RKO (cell line): ENCODE data around the gene KIAA1549.

Source experiments
- DNase-seq: peaks from one replicate; pipeline ENCODE4 v3.0.0-alpha.2; 2016; ENCODE audit warnings: low spot score

Gene KIAA1549

DNA sequence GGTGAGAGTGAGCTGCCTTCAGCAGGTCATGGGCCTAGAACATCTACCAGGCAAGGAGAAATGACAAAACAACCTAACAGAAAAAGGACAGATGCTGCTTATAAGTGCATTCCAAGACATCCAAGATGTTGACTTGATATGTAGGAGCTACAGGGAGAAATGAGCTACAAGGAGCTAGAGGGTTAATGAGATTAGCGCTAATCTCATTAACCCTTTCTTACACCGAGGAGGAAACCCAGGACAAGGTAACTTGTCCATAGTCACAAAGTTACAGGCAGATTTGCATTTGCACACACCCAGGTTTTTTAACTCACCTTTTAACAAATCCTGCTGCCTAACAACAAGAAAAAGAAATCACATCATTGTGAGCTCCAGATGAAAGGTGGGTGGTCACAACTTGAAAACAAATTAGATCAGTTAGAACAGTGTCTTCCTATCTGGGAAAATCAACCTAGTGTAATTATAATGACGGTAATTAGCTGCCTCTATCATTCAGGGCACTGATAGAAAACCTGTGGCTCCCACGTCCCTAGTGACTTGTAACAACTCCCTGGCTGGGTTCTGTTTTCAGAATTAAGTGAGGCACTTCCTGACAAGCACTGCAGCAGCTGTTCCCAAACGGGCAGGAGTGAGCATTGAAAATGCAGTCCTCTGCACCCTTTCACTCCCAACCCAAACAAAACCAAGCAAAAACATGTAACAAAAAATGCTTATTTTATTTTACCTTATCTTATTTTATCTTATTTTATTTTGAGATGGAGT lies 5.7 kb downstream of the KIAA1549 start:
- DNase-seq = no peak

GRCh38 chr7:138974675-138975292 lies 6.4 kb downstream of the KIAA1549 start:
- no peak for DNase-seq

DNA sequence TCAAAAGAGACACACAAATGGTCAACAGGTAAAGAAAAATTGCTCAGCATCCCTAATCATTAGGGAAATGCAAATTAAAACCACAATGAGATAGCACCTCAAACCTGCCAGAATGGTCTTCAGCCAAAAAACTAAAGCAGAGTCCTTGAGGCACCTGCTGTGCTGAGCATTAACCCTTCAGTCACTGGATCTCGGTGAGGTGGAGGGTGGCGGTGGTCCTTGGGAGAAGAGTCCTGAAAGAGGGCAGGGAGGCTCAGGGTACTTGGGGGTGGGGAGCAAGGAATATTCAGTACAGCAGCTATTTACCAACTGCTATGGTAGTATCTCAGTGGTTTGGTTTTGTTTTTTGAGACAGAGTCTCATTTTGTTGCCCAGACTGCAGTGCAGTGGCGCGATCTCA lies 7.1 kb downstream of the KIAA1549 start:
- DNase-seq = no peak

DNA sequence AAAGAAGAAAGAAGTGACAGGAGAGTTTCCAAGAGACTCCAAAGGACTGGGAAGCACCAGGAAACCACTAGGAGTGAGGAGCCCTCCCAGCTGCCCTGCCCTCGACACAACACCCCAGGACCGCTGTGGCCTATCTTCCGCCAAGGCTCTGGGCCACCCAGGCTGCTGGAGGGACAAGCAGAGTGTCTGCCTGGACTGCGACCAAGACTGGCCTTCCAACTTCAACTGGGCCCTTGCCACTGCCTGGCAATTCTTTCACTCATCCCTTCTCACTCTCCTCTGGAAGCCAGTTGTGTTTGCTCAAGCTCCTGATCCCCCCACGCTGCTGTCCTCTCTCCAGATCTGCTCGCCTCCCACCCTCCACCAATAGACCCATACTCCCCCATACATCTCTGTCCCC lies 10.2 kb downstream of the KIAA1549 start:
- DNase-seq = no peak

DNA sequence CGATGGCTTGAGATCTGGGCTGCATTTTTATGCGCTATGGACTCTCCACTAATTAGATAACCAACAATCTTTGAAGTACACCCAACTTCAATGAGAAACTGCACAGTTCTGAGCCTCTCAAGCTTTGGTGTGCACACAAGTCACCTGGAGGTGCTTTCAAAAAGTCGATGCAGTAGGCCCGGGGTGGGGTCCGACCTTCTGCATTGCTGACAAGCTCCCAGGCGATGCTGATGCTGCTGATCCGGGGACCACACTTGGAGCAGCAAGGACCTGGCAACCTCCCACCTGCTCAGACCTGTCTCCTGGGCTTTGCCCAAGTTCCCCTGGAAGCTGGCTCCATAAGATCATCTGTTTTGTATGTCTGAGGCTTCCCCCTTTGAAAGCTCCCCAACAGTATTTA lies 10.7 kb downstream of the KIAA1549 start:
- DNase-seq = no peak

DNA sequence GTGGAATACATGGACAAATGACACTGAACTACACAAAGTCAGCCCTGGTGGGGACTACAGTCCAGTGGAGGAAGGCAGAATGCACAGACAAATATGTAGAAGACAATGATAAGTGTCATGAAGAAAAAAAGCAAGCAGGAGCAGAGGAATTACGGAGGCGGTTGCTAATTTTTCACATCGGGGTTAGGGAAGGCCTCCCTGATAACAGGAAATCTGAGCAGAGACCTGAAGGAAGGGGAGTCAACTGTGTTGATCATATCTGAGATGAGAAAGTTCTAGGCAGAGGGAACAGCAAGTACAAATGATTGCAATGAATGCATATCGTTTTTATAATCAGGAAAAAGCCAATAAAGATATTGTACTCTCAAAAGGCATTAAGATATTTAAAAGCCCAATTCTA lies 14.0 kb downstream of the KIAA1549 start:
- DNase-seq = no peak

GRCh38 chr7:138964624-138965436 lies 16.4 kb downstream of the KIAA1549 start:
- DNase-seq = no peak

DNA sequence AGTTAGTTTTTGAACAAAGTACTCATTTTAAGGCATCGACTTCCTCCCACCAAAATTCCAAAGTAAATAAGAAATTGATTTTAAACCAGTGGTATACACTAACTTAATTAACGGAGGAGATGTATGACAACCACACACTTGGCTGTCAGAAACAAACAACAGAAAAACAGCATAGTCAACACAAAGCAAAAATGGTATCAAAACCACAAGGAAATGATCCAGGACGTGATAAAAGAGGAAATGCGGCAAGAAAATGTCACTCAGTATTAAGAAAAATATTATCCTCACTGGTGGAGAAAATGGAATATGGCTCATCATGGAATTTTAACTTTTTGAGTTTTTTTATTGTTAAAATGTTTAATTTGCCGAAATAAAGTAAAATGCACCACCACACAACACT lies 17.5 kb downstream of the KIAA1549 start:
- DNase-seq = no peak

- DNase-seq = no peak
Measured at GRCh38 chr7:138962561-138963270, 18.5 kb downstream of the KIAA1549 start.

DNA sequence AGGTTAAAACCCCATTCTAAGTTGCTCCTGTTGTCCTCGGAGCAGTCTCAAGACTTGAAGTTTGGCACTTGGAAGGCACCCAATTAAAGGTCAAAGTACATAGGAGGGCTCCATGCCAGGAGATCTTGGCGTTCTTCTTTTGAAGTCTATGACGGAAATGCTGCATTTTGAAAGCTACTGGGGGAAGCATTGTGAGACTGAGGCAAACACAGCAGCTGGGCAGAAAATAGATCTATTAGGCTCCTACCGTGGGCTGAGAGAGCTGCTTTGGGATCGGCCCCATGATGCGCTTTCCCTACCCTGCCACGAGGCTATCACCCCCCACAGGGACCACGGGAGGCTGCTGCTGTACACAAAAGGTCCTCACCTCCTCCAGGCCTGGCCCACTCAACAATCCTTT lies 20.0 kb downstream of the KIAA1549 start:
- no peak for DNase-seq

DNA sequence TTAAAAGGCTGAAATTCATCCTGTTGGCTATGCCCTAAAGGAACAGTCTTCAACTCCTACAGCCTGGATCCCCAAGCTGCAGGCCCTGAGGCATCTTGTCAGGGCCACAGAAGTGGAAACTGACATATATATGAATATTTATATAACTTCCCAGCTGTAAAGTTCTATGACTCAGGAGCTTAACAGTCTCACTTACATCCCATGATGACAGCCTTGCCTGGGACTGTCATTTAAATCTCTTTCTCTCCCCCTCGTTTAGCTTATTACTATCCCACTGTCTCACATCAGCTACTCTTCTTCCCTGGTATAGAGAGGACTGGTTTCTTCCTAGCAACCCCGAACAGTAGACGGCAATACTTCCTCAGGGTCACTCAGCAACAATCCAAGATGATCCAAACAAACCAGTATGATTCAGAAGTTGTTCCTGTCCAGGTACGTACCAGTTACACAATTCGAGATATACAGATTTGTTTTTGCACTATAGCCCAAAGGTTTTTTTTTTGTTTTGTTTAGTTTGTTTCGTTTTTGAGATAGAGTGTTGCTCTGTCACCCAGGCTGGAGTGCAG lies 22.7 kb downstream of the KIAA1549 start:
- DNase-seq = no peak

DNA sequence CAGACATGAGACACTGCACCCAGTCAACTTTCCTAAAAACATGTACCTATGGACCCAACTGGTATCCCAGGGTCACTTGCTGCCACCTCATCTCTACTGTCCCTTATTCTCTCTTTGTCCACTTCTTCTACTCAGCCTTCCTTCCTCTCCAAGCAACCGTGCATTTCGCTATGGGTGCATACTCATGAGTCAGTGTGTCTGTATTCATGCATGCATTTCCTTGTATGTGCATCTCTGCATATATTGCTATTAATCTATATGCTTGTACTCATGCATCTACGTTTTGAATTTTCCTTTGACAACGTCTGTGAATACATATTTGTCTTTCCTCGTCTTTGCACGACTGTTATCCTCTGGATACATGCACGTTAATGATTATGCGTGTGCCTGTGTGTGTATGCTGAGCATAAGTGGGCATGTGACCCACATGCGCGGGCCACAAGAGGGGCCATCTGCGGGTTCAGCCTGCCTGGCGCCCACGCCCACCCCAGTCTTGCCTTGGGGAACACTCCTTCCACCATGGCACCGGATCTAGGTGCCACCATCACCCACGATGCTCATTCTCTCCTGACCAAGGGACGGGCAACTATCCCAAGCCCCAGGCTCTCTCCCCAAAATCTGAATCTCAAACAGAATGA lies 23.3 kb downstream of the KIAA1549 start:
- DNase-seq = no peak

DNA sequence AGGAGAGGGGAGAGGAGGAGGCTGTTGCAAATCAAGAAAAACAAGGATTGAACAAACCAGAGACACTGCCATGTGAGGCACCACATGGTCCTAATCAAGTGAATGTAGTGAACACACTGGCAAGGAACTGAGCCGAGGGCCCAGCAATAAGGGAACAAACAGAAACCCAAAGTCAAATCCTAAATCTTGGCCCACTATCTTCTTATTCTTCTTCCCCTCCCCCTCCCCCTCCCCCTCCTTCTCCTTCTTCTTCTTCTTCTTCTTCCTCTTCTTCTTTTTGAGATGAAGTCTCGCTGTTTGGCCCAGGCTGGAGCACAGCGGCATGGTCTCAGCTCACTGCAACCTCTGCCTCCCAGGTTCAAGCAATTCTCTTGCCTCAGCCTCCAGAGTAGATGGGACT lies 24.0 kb downstream of the KIAA1549 start:
- no peak for DNase-seq

DNA sequence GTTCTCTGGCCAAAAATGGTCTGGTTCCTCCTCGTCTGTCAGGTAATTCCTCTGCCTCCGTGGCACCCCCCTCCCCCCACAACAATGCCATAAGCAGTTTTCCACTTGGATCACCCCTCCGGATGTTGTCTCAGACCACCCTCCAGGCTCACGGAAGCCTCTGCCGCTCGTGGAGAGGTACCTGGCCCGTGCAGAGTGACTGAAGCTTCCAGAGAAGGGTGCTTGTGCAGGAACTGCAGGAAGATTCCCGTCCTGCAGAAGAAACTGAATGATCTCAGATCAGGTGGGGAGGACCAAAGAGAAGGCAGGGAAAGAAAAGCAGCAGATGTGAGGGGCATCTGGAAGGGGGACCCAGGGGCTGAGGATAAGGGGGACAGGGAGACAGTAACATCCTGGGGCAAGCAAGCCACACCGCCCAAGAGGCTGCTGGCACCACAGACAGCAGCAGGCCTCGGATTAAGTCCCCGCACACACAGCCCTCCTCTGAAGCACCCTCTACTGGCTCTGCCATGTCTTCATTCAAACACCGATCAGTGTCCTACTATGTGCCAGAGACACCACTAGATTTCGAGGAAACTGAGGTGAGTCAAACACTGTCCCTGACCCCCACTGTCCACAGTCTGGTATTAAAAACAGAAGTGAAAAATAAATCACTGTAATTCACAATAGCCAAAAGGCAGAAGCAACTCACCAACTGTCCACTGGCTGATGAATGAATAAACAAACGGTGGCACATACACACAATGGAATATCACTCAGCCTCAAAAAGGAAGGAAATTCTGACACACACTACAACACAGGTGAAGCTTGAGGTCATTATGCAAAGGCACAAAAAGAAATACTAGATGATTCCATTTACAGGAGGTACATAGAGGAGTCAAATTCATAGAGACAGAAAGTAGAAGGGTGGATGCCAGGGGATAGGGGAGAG lies 26.4 kb downstream of the KIAA1549 start:
- DNase-seq = no peak

- DNase-seq = no peak
Measured at GRCh38 chr7:138952791-138953190, 28.4 kb downstream of the KIAA1549 start.

- DNase-seq = no peak
Measured at GRCh38 chr7:138951953-138952352, 29.2 kb downstream of the KIAA1549 start.

GRCh38 chr7:138949421-138950088 lies 31.6 kb downstream of the KIAA1549 start:
- no peak for DNase-seq

- no peak for DNase-seq
Measured at GRCh38 chr7:138948403-138948802, 32.8 kb downstream of the KIAA1549 start.

GRCh38 chr7:138945821-138946220 lies 35.4 kb downstream of the KIAA1549 start:
- DNase-seq = no peak

DNA sequence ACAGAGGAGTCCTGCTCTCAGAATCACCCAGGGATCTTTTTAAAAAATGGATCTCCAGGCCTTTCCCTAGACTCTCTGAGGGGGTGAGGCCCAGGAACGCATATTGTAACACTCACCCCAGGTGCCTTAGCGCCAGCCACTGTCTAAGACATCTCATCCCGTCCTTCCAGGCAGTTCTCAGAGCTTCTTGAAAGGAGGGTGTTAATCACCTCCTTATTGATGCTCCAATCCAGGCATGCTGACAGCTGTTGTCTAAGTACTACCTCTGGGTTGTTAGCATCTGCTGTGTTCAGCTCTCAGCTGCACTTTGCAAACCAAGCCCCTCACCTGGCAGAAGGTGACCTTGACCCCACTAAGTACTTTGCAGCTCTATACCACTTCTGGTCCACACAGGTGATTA lies 36.0 kb downstream of the KIAA1549 start:
- DNase-seq = no peak
